ENCODE data around the gene UQCRFS1.

GRCh38 chr19:29233591-29233990, 20.6 kb upstream of the UQCRFS1 start:
- TF ChIP-seq CTCF (IDR thresholded peaks at IDR 0.05): no peak
- no peak for TF ChIP-seq EZH2 (IDR thresholded peaks at IDR 0.05; ENCODE audit: borderline replicate concordance, insufficient read depth, low read depth, low read length, poor library complexity, severe bottlenecking)

Measured in B cell (primary cell).